Measurements from ENCODE around the gene ZNF536.
"Not testable (repeated sequence)": the region's sequence is repeated elsewhere in the genome, so short reads cannot be mapped to it uniquely, and the experiment has no call there.

Gene ZNF536

GRCh38 chr19:30420881-30421280 lies 48.7 kb downstream of the ZNF536 start:
- no peak for DNase-seq

GRCh38 chr19:30421571-30421970 lies 49.4 kb downstream of the ZNF536 start:
- no peak for DNase-seq

- no peak for DNase-seq
These were observed 51.3 kb downstream of the ZNF536 start for GRCh38 chr19:30423481-30423880.

DNA sequence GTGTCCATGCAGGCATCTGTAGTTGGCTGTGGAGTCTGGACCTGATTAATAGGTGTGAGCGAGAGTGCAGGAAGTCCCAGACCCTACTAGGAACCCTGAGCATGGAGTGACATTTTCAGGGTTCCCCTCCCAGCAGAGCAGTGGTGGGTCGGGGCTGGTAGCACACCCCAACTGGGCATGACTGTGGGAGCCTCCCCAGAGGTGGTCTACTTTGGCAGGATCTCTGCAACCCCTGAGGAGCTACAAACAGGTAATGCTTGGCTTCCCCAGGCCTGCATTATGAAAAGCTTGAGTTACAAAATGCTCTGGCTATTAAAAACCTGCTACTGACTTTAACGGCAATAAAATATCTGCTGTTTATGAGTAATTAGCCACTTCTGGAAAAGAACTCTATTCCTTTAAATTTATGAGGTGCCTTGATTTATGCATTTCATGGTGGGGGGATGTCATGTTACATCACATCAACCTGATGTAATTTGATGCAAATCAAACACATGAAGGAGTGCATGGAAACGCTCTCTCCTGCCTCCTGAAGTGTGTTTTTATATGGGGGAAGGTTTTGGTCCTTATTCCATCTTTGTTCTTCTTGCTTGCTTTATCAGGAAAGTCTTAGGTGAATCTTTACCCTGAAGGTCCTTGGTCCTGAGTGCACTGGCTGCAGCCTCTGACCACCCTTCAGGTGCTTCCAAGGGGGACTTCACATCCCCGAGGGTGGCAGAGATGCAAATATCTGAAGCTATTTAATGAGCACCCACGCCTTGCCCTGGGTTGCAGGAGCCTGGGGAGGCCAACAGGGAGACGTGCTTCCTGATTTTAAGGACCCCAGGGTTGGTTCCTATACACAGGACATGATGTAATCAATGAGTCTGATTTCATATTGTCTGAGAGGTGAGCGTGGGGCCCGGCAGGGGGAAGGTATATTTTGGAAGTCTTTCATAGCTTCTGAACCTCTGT lies 54.0 kb downstream of the ZNF536 start:
- DNase-seq: no peak

DNA sequence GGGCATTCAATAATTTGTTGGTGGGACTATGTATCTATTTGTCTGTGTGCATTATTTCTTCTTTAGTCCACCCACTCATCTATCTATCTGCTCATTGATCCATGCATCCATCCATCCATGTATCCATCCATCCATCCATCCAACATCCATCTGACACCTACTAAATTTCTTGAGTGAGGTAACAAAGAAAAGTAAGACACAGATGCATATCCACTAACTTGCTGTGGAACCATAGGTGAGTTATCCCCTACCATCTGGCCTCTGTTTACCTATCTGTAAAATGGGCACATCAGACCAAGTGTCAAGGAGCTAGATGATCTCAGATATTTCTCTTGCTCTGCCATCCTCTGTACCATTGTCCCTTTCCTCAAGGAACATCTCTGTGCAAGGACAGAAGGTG lies 54.7 kb downstream of the ZNF536 start:
- DNase-seq: no peak

GRCh38 chr19:30428092-30428680 lies 56.0 kb downstream of the ZNF536 start:
- DNase-seq: no peak

DNA sequence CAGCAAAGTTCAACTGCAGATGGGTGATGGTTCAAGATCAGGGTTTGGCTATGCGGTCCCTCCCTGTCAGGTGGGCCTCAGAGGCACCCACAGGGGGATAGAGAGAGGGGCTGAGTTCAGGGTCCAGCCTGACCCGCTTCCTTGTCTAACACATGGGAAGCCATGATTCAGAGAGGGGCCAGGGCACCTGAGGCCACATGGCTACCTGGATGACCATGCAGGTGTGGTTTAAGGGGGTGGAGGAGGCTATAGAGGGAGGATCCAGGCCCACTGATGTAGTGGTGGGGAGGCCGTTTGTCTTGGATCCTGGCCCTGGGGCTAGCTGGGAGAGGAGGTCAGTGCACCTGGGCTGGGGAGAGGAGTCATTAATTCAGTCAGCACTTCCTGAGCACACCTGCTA lies 56.7 kb downstream of the ZNF536 start:
- no peak for DNase-seq

GRCh38 chr19:30430206-30430734 lies 58.1 kb downstream of the ZNF536 start:
- no peak for DNase-seq

DNA sequence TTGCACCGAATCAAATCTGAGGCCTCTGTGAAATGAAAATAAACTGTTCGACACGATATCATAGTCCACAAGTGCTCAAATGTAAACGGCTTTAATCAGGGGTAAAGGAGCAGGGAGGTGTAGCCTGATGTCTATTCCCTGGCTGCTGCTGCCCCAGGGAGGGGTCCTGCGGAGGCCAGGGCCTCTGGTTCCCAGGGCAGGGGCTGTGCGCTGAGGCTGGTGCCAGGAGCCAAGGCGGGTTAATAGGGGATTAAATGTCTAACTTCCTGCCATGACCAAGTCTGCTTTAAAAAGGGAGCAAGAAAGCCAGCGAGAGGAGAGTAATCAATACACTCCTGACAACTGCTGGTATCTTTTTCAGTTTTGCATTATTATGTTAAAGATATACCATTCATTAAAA lies 59.4 kb downstream of the ZNF536 start:
- no peak for DNase-seq

- no peak for DNase-seq
These were observed 62.8 kb downstream of the ZNF536 start for GRCh38 chr19:30434797-30435594.

DNA sequence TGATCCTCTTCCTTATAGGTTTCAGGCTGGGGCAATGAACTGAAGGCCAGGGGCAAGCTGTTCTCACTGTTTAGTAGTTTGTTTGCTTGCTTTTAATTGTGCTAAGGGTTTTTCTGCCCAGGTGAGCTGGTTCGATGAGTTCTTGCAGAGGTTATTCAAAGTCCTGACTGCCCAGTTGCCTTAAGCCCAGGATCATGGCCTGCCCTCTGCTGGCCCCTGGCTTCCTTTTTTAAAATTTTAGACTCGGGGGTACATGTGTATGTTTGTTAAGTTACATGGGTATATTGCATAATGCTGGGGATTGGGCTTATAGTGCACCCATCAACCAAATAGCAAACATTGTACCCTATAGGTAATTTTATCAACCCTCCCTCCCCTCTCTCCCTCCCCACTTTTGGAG lies 65.7 kb downstream of the ZNF536 start:
- no peak for DNase-seq

DNA sequence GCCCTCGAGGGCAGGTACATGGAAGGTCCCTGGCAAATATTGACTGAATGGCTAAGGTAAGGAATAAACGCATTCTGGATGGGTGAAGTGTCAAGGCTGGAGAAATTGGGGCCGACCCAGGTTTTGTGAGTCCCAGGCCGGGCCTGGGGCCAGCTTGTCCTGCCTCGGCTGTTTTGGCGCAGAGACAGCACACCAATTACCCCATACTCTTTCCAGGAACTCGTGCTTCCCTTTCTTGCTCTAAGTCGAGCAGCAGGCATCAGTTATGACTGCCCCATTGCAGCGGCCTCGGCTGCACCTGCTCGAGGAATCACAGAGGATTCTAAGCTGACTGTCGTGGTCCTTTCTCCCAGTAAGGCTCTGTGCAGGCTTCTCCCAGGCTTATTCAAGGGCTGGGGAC lies 67.1 kb downstream of the ZNF536 start:
- DNase-seq: no peak

GRCh38 chr19:30441011-30441410 lies 68.8 kb downstream of the ZNF536 start:
- no peak for DNase-seq

- DNase-seq: no peak
These were observed 70.5 kb downstream of the ZNF536 start for GRCh38 chr19:30442674-30443073.

DNA sequence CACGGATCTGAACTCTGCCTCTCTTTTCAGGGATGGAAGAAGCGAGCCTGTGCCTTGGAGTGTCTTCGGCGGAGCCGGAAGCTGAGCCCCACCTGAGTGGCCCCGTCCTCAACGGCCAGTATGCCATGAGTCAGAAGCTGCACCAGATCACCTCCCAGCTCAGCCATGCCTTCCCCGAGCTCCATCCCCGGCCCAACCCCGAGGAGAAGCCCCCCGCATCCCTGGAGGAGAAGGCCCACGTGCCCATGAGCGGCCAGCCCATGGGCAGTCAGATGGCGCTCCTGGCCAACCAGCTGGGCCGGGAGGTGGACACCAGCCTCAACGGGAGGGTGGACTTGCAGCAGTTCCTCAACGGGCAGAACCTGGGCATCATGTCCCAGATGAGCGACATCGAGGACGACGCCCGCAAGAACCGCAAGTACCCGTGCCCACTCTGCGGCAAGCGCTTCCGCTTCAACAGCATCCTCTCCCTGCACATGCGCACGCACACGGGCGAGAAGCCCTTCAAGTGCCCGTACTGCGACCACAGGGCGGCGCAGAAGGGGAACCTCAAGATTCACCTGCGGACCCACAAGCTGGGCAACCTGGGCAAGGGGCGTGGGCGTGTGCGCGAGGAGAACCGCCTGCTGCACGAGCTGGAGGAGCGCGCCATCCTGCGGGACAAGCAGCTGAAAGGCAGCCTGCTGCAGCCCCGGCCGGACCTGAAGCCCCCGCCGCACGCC lies 71.5 kb downstream of the ZNF536 start:
- DNase-seq: no peak

- DNase-seq: no peak
These were observed 72.1 kb downstream of the ZNF536 start for GRCh38 chr19:30444253-30444671.

- DNase-seq: no peak
These were observed 72.6 kb downstream of the ZNF536 start for GRCh38 chr19:30444686-30445232.

DNA sequence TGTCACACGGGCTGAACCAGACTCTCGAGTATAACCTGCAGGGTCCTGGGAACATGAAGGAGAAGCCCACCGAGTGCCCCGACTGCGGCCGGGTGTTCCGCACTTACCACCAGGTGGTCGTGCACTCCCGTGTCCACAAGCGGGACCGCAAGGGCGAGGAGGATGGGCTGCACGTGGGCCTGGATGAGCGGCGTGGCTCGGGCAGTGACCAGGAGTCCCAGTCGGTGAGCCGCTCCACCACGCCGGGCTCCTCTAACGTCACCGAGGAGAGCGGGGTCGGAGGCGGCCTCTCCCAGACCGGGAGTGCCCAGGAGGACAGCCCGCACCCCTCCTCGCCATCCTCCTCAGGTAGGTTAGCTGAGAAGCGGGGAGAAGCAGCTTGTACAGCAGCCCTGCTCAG lies 73.2 kb downstream of the ZNF536 start:
- DNase-seq: no peak

DNA sequence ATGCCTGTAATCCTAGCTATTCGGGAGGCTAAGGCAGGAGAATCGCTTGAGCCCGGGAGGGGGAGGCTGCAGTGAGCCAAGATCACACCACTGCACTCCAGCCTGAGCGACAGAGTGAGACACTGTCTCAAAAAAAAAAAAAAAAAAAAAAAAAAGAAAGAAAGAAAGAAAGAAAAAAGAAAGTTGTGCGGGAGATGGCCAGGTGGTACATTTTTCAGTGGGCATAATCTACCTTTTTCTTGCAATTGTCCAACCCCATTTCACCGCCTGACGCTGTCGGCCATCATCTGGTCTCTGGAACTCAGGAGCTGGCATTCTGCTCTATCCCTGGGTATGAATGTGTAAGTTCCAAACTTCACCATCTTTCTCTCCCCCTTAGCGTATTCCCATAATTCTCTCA lies 73.9 kb downstream of the ZNF536 start:
- not testable (repeated sequence) for DNase-seq

DNA sequence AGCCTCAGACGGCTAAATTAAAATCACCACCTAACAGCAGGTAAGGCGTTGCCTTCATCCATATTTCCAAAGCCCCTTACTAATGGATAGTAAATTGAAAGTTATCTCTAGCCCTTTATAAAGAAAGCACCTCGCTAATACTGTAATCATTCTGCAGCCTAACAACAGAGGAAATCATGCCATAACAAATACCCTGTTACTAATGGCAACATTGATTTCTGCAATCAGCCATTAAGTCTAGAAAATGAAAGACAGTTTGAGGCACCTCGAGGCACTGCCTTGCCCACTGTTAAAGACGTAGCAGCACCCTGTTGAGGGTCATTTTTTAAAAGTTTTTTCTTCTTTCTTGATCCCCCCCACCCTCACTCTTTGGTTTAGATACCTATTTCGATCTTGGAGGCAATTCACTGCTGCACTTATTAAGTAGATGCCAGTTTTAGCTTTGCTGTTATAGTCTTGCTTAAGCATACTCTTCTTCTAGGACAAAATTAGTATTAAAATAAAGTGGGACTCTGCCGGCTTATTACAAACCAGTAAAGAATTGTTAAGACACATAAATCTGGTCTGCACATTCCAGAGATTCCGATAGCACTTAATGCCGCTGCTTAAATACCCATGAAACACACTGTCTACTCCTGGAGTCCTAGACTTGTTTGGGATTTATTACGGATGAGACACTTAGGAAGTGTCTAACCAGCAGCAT lies 74.8 kb downstream of the ZNF536 start:
- no peak for DNase-seq

GRCh38 chr19:30447553-30447870 lies 75.3 kb downstream of the ZNF536 start:
- no peak for DNase-seq
